Gastrocnemius medialis (tissue), 4 donors: ENCODE results near the gene ANO10. TPM values are rescaled to one million over a fixed set of nuclear protein-coding genes. Genes with fewer than 3 reads are reported as not detected.
"Not testable (repeated sequence)": the region's sequence is repeated elsewhere in the genome, so short reads cannot be mapped to it uniquely, and the experiment has no call there.

Source experiments
- ATAC-seq, 2 donors: fragments of 150-250 bp; one replicate each; pipeline ENCODE4 v1.9.1; 2016
- DNase-seq, 2 donors: peaks; one replicate each; pipeline ENCODE4 v3.0.0-alpha.2; 2019
- H3K27ac ChIP-seq, 4 donors: fragments of 200-600 bp; sonication (generic); 1 replicate in 1 of 4; 2 replicates in 3 of 4; pipeline ENCODE4 v1.5.1; 2016 to 2018; ENCODE audit warnings: mild to moderate bottlenecking in 2 of 4, moderate library complexity in 1 of 4
- H3K27me3 ChIP-seq, 3 donors: fragments of 200-600 bp; sonication (generic) in 2 of 3; 1 replicate in 1 of 3; 2 replicates in 2 of 3; pipeline versions ENCODE4 v1.5.1 to v1.6.0; 2016 to 2019; ENCODE audit warnings: mild to moderate bottlenecking in 1 of 3, moderate library complexity in 1 of 3
- H3K36me3 ChIP-seq, 2 donors: fragments of 200-600 bp; sonication (generic) in 1 of 2; one replicate each; pipeline ENCODE4 v1.5.1; 2017 to 2018
- H3K4me1 ChIP-seq, 2 donors: fragments of 200-600 bp; sonication (generic) in 1 of 2; one replicate each; pipeline ENCODE4 v1.5.1; 2016 to 2017; ENCODE audit warnings: mild to moderate bottlenecking in 2 of 2
- H3K4me3 ChIP-seq, 4 donors: fragments of 200-600 bp; sonication (generic) in 3 of 4; 1 replicate in 1 of 4; 2 replicates in 3 of 4; pipeline ENCODE4 v1.5.1; 2016 to 2019; ENCODE audit warnings: mild to moderate bottlenecking in 2 of 4
- H3K9me3 ChIP-seq, 3 donors: fragments of 200-600 bp; sonication (generic) in 2 of 3; 1 replicate in 1 of 3; 2 replicates in 2 of 3; pipeline ENCODE4 v1.5.1; 2016 to 2019
- CTCF ChIP-seq, 5 experiments: fragments of 450-650 bp in 3 of 5; fragments of 200-600 bp in 2 of 5; sonication (generic) in 2 of 5; IDR thresholded peaks in 4 of 5; conservative IDR thresholded peaks in 1 of 5; 1 replicate in 4 of 5; 2 replicates in 1 of 5; pipeline ENCODE4 v1.5.1; 2016 to 2019; ENCODE audit warnings: antibody characterized with exemption in 5 of 5, mild to moderate bottlenecking in 3 of 5, moderate library complexity in 3 of 5
- POLR2A ChIP-seq, 2 donors: fragments of 450-650 bp; IDR thresholded peaks; one replicate each; pipeline ENCODE4 v1.6.1; 2017; ENCODE audit warnings: antibody characterized with exemption in 2 of 2, mild to moderate bottlenecking in 2 of 2, moderate library complexity in 2 of 2
- in situ Hi-C, 4 donors: fragments of 200-750 bp; cut with MboI; loops; one replicate each; pipeline versions ENCODE4 v1.15.0 to v1.8.0; 2017; ENCODE audit warnings: low sequenced_read_pairs in 4 of 4
- intact Hi-C: fragments of 100-400 bp; cut with DNase I; formaldehyde crosslinking; loops from one replicate; pipeline ENCODE4 v1.15.1; 2023; ENCODE audit warnings: low total_unique reads
- total RNA-seq, 4 donors: library from RNA; depleted of rRNA; stranded (reverse); fragments of >200 nt; gene quantifications; one replicate each; pipeline versions ENCODE4 v1.1.0 to v1.2.3, GENCODE V29; 2016

ANO10 gene
- total RNA-seq, 4 donors from 2014 or later, result 6.9 to 8.1 (median 7.8) TPM

DNA sequence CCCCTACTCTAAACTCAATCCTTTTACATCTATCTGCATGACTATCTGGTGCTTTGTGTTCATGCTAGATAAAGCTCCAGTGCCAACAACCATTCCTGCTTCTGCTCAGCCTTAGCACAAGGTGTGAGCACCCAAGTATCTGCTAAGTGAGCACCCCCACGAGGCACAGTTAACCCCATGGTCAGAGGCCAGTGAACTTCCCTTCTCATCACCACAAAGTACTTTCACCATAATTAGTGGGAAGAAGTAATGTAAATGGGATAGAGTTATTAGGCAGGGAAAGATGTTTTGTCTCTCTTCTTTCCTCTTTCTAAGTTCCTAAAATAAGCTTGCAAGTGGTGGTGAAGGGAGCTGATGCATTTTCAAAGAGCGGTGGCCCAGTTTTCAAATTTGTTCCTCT, 96.4 kb downstream of the ANO10 start:
- in situ Hi-C loops, result no loop called here

DNA sequence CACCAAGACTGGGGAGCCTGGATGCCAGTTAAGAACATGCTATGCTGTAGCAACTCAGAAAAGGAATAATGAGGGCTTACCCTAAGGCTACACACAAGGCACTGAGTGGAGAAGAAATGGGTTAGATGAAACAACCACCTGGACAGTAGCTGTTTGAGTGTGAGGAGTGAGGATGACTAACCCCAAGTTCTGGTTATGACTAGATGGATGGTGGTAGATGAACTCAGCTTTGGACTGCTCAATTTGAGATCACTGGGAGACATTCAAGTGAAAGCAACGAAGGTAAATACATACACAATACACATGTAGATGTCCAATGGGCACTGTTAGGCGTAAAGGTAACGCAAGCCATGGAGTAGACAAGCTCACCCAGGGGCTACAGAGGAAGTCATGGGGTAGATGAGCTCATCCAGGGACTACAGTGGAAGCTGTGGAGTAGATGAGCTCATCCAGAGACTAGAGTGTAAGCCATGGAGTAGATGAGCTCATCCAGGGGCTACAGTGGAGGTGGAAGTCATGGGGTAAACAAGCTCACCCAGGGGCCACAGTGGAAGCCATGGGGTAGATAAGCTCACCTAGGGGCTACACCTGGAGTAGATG, 98.3 kb downstream of the ANO10 start:
- TF ChIP-seq CTCF (IDR thresholded peaks at IDR 0.05 in 4 of 5, conservative IDR thresholded peaks at IDR 0.05 in 1 of 5) (no peak), POLR2A (IDR thresholded peaks at IDR 0.05) (no peak)
- Histone ChIP-seq H3K9me3 (no peaks in the 10 kb centered on the region), H3K4me3 (no peak overlapping the region), H3K27ac (no peak overlapping the region), H3K4me1 (no peaks in the 10 kb centered on the region), H3K36me3 (no peaks in the 10 kb centered on the region), H3K27me3 (no peaks in the 10 kb centered on the region)
- no peak for ATAC-seq
- no peak for DNase-seq
- in situ Hi-C loops, result loop anchor here in 3 of 4 donors (25.0 kb wide), 1 partner anchor 561 kb away; no protein-coding TSS in a partner anchor
- intact Hi-C loops, result no loop called here

More for the DNA sequence above, 96.4 kb downstream of the ANO10 start:
- no peak for ATAC-seq
- Histone ChIP-seq H3K4me1 (no peaks in the 10 kb centered on the region), H3K27ac (no peak overlapping the region), H3K27me3 (no peaks in the 10 kb centered on the region), H3K4me3 (no peak overlapping the region), H3K9me3 (no peaks in the 10 kb centered on the region), H3K36me3 (no peaks in the 10 kb centered on the region)
- TF ChIP-seq CTCF (IDR thresholded peaks at IDR 0.05 in 4 of 5, conservative IDR thresholded peaks at IDR 0.05 in 1 of 5) (no peak), POLR2A (IDR thresholded peaks at IDR 0.05) (no peak)
- no peak for DNase-seq
- intact Hi-C loops, result no loop called here

GRCh38 chr3:43522727-43523362, 99.0 kb downstream of the ANO10 start:
- DNase-seq (no peak), ATAC-seq (no peak)
- H3K36me3 ChIP-seq, result no peaks in the 10 kb centered on the region
- no peak overlapping the region for H3K4me3 ChIP-seq
- intact Hi-C loops (no loop called here), in situ Hi-C loops (loop anchor here in 3 of 4 donors (25.0 kb wide), 1 partner anchor 561 kb away; no protein-coding TSS in a partner anchor)
- no peak overlapping the region for H3K27ac ChIP-seq
- no peaks in the 10 kb centered on the region for H3K4me1 ChIP-seq
- H3K9me3 ChIP-seq, result no peaks in the 10 kb centered on the region
- no peak for TF ChIP-seq CTCF (IDR thresholded peaks at IDR 0.05 in 4 of 5, conservative IDR thresholded peaks at IDR 0.05 in 1 of 5)
- TF ChIP-seq POLR2A (IDR thresholded peaks at IDR 0.05), result no peak
- H3K27me3 ChIP-seq, result no peaks in the 10 kb centered on the region

DNA sequence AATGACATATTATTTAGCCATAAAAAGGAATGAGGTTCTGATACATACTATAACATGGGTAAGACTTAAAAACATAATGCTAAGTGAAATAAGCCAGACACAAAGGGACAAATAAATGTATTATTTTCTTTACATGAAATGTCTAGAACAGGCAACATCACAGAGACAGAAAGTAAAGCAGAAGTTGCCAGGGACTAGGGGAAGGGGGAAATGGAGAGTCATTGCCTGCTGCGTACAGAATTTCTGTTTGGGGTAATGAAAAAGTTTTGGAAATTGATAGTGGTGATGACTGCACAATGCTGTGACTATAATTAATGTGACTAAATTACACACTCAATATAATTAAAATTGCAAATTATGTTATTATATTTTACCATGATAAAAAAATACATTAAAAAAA, 99.9 kb downstream of the ANO10 start:
- Histone ChIP-seq H3K9me3 (no peaks in the 10 kb centered on the region), H3K27ac (no peak overlapping the region), H3K4me3 (no peak overlapping the region), H3K4me1 (no peaks in the 10 kb centered on the region), H3K27me3 (no peaks in the 10 kb centered on the region), H3K36me3 (no peaks in the 10 kb centered on the region)
- in situ Hi-C loops, result loop anchor here in 3 of 4 donors (25.0 kb wide), 1 partner anchor 560 kb away; no protein-coding TSS in a partner anchor
- TF ChIP-seq CTCF (IDR thresholded peaks at IDR 0.05 in 4 of 5, conservative IDR thresholded peaks at IDR 0.05 in 1 of 5), result no peak
- TF ChIP-seq POLR2A (IDR thresholded peaks at IDR 0.05), result no peak
- ATAC-seq (no peak), DNase-seq (no peak)
- intact Hi-C loops, result no loop called here

DNA sequence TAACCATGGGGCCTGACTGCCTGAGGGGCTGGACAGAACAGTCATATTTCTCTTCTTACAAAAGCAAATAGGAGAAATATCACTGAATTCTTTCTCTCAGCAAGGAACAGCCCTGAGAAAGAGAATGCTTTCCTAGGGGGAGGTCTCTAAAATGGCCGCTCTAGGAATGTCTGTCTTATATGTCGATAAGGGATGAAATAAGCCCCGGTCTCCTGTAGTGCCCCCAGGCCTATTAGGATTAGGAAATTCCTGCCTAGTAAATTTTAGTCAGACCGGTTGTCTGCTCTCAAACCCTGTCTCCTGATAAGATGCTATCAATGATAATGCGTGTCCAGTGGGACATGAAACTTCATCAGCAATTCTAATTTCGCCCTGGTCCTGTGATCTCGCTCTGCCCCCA, 103.3 kb downstream of the ANO10 start:
- H3K27me3 ChIP-seq, DNase-seq, ATAC-seq, H3K9me3 ChIP-seq, H3K27ac ChIP-seq, H3K4me3 ChIP-seq, H3K36me3 ChIP-seq, H3K4me1 ChIP-seq, intact Hi-C loops: not testable (repeated sequence)
- in situ Hi-C loops, result loop anchor here (10.0 to 25.0 kb wide), 2 partner anchors 556 to 564 kb away; no protein-coding TSS in a partner anchor
